Transverse colon (tissue), 4 donors: ENCODE data around the gene E2F2.

ENCODE experiments used
- EP300 ChIP-seq: sonication (generic); formaldehyde crosslinking; IDR thresholded peaks from one replicate; pipeline ENCODE4 v1.6.1; 2017; ENCODE audit warnings: antibody characterized with exemption, low read depth
- POLR2A ChIP-seq: fragments of 450-650 bp; IDR thresholded peaks from one replicate; pipeline ENCODE4 v1.6.1; 2016; ENCODE audit warnings: antibody characterized with exemption, mild to moderate bottlenecking, moderate library complexity
- POLR2AphosphoS5 ChIP-seq, 3 donors: sonication (generic); formaldehyde crosslinking; IDR thresholded peaks; one replicate each; pipeline ENCODE4 v1.6.1; 2016; ENCODE audit warnings: antibody characterized with exemption in 3 of 3
- TF ChIP-seq, protein P1 (sequence below), 5 experiments: fragments of 200-600 bp in 3 of 5; fragments of 450-650 bp in 2 of 5; sonication (generic) in 3 of 5; IDR thresholded peaks; 1 replicate in 2 of 5; 2 replicates in 3 of 5; pipeline ENCODE4 v1.5.1; 2016 to 2017; ENCODE audit warnings: antibody characterized with exemption in 5 of 5, inconsistent platforms in 3 of 5, mild to moderate bottlenecking in 2 of 5, moderate library complexity in 1 of 5

DNA sequence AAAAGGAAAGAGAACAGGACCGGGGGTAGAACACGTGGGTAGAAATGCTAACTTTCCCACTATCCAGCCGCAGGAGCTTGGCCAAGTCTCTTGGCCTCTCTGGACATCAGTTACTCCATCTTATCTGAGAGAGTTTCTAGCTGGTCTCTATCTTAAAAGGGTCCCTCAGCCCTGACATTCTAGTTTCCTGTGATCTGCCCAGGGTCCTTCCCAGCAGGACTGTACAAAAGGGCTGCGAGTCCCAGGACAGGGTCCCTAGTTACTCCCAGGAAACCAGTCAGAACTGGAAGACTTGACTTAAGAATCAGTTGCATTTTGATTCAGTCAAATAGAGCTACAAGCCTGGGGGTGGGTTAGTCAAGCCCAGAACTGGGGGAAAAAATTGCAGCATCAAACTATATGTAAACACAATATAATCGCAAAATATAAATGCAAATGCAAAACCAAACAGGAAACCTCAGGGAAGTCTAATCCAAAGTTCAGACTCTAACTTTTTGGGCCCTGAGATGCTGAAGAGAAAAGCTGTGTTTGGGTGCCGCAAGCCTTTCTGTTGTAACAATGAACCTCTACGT, 49.9 kb downstream of the E2F2 start:
- no peak for TF ChIP-seq POLR2A
- TF ChIP-seq, protein P1, sequence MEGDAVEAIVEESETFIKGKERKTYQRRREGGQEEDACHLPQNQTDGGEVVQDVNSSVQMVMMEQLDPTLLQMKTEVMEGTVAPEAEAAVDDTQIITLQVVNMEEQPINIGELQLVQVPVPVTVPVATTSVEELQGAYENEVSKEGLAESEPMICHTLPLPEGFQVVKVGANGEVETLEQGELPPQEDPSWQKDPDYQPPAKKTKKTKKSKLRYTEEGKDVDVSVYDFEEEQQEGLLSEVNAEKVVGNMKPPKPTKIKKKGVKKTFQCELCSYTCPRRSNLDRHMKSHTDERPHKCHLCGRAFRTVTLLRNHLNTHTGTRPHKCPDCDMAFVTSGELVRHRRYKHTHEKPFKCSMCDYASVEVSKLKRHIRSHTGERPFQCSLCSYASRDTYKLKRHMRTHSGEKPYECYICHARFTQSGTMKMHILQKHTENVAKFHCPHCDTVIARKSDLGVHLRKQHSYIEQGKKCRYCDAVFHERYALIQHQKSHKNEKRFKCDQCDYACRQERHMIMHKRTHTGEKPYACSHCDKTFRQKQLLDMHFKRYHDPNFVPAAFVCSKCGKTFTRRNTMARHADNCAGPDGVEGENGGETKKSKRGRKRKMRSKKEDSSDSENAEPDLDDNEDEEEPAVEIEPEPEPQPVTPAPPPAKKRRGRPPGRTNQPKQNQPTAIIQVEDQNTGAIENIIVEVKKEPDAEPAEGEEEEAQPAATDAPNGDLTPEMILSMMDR (IDR thresholded peaks at IDR 0.05) = no peak
- TF ChIP-seq POLR2AphosphoS5 (IDR thresholded peaks at IDR 0.05) = no peak
- TF ChIP-seq EP300 = no peak
